ENCODE data around the gene FBXL7.

The FBXL7 gene

GRCh38 chr5:15480436-15480835 lies 19.5 kb upstream of the FBXL7 start:
- H3K27ac ChIP-seq (ENCODE audit: low read length): no peak overlapping the region
- no peaks in the 10 kb centered on the region for H3K27me3 ChIP-seq (ENCODE audit: control insufficient read depth, insufficient read depth, low read length)
- H3K4me1 ChIP-seq (ENCODE audit: control insufficient read depth, low read depth, low read length): no peaks in the 10 kb centered on the region
- H3K4me3 ChIP-seq (ENCODE audit: low read length): no peak overlapping the region
- no peak overlapping the region for H3K9ac ChIP-seq (ENCODE audit: low read length)
- no peaks in the 10 kb centered on the region for H3K36me3 ChIP-seq (ENCODE audit: control insufficient read depth, low read depth, low read length)
- H3K9me3 ChIP-seq (ENCODE audit: control insufficient read depth, low read depth, low read length): no peaks in the 10 kb centered on the region

GRCh38 chr5:15483351-15484097 lies 16.5 kb upstream of the FBXL7 start:
- H3K9ac ChIP-seq (ENCODE audit: low read length): no peak overlapping the region
- H3K27me3 ChIP-seq (ENCODE audit: control insufficient read depth, insufficient read depth, low read length): no peaks in the 10 kb centered on the region
- H3K4me1 ChIP-seq (ENCODE audit: control insufficient read depth, low read depth, low read length): no peaks in the 10 kb centered on the region
- no peak overlapping the region for H3K4me3 ChIP-seq (ENCODE audit: low read length)
- no peaks in the 10 kb centered on the region for H3K9me3 ChIP-seq (ENCODE audit: control insufficient read depth, low read depth, low read length)
- no peaks in the 10 kb centered on the region for H3K36me3 ChIP-seq (ENCODE audit: control insufficient read depth, low read depth, low read length)
- H3K27ac ChIP-seq (ENCODE audit: low read length): no peak overlapping the region

- H3K27me3 ChIP-seq (ENCODE audit: control insufficient read depth, insufficient read depth, low read length): no peaks in the 10 kb centered on the region
- H3K36me3 ChIP-seq (ENCODE audit: control insufficient read depth, low read depth, low read length): no peaks in the 10 kb centered on the region
Observed at GRCh38 chr5:15487228-15487627, 12.8 kb upstream of the FBXL7 start.

GRCh38 chr5:15489571-15490235 lies 10.3 kb upstream of the FBXL7 start:
- Histone ChIP-seq H3K27ac (ENCODE audit: low read length) (no peak overlapping the region), H3K4me1 (ENCODE audit: control insufficient read depth, low read depth, low read length) (no peaks in the 10 kb centered on the region), H3K4me3 (ENCODE audit: low read length) (no peak overlapping the region), H3K9me3 (ENCODE audit: control insufficient read depth, low read depth, low read length) (no peaks in the 10 kb centered on the region), H3K27me3 (ENCODE audit: control insufficient read depth, insufficient read depth, low read length) (no peaks in the 10 kb centered on the region), H3K9ac (ENCODE audit: low read length) (no peak overlapping the region), H3K36me3 (ENCODE audit: control insufficient read depth, low read depth, low read length) (no peaks in the 10 kb centered on the region)

More at GRCh38 chr5:15487228-15487627, 12.8 kb upstream of the FBXL7 start:
- H3K27ac ChIP-seq (ENCODE audit: low read length): no peak overlapping the region
- no peak overlapping the region for H3K9ac ChIP-seq (ENCODE audit: low read length)
- H3K4me3 ChIP-seq (ENCODE audit: low read length): no peak overlapping the region
- no peaks in the 10 kb centered on the region for H3K4me1 ChIP-seq (ENCODE audit: control insufficient read depth, low read depth, low read length)
- no peaks in the 10 kb centered on the region for H3K9me3 ChIP-seq (ENCODE audit: control insufficient read depth, low read depth, low read length)

GRCh38 chr5:15492545-15492944 lies 7.4 kb upstream of the FBXL7 start:
- Histone ChIP-seq H3K27me3 (ENCODE audit: control insufficient read depth, insufficient read depth, low read length) (no peaks in the 10 kb centered on the region), H3K27ac (ENCODE audit: low read length) (no peak overlapping the region), H3K4me1 (ENCODE audit: control insufficient read depth, low read depth, low read length) (no peaks in the 10 kb centered on the region), H3K9ac (ENCODE audit: low read length) (no peak overlapping the region), H3K36me3 (ENCODE audit: control insufficient read depth, low read depth, low read length) (no peaks in the 10 kb centered on the region), H3K9me3 (ENCODE audit: control insufficient read depth, low read depth, low read length) (no peaks in the 10 kb centered on the region), H3K4me3 (ENCODE audit: low read length) (no peak overlapping the region)

- H3K9ac ChIP-seq (ENCODE audit: low read length): no peak overlapping the region
- H3K36me3 ChIP-seq (ENCODE audit: control insufficient read depth, low read depth, low read length): no peaks in the 10 kb centered on the region
- H3K4me3 ChIP-seq (ENCODE audit: low read length): no peak overlapping the region
- H3K27ac ChIP-seq (ENCODE audit: low read length): no peak overlapping the region
- H3K27me3 ChIP-seq (ENCODE audit: control insufficient read depth, insufficient read depth, low read length): no peaks in the 10 kb centered on the region
- H3K4me1 ChIP-seq (ENCODE audit: control insufficient read depth, low read depth, low read length): peaks cover 2% of the 10 kb centered on the region
- H3K9me3 ChIP-seq (ENCODE audit: control insufficient read depth, low read depth, low read length): no peaks in the 10 kb centered on the region
Observed at GRCh38 chr5:15493501-15493900, 6.5 kb upstream of the FBXL7 start.

- H3K27me3 ChIP-seq (ENCODE audit: control insufficient read depth, insufficient read depth, low read length): no peaks in the 10 kb centered on the region
- peaks cover 7% of the 10 kb centered on the region for H3K4me1 ChIP-seq (ENCODE audit: control insufficient read depth, low read depth, low read length)
- H3K36me3 ChIP-seq (ENCODE audit: control insufficient read depth, low read depth, low read length): no peaks in the 10 kb centered on the region
- H3K9ac ChIP-seq (ENCODE audit: low read length): no peak overlapping the region
- no peak overlapping the region for H3K4me3 ChIP-seq (ENCODE audit: low read length)
- H3K27ac ChIP-seq (ENCODE audit: low read length): no peak overlapping the region
- H3K9me3 ChIP-seq (ENCODE audit: control insufficient read depth, low read depth, low read length): no peaks in the 10 kb centered on the region
Observed at GRCh38 chr5:15495026-15495425, 5.0 kb upstream of the FBXL7 start.

- Histone ChIP-seq H3K4me1 (ENCODE audit: control insufficient read depth, low read depth, low read length) (peaks cover 10% of the 10 kb centered on the region), H3K9ac (ENCODE audit: low read length) (no peak overlapping the region), H3K36me3 (ENCODE audit: control insufficient read depth, low read depth, low read length) (no peaks in the 10 kb centered on the region), H3K27ac (ENCODE audit: low read length) (no peak overlapping the region), H3K9me3 (ENCODE audit: control insufficient read depth, low read depth, low read length) (no peaks in the 10 kb centered on the region), H3K27me3 (ENCODE audit: control insufficient read depth, insufficient read depth, low read length) (peaks cover 7% of the 10 kb centered on the region), H3K4me3 (ENCODE audit: low read length) (no peak overlapping the region)
Observed at GRCh38 chr5:15496886-15497285, 3.1 kb upstream of the FBXL7 start.

GRCh38 chr5:15500325-15501001 lies 483 bp downstream of the FBXL7 start:
- Histone ChIP-seq H3K27ac (ENCODE audit: low read length) (no peak overlapping the region), H3K4me3 (ENCODE audit: low read length) (peak overlapping the region; percentile 85), H3K27me3 (ENCODE audit: control insufficient read depth, insufficient read depth, low read length) (peaks cover 7% of the 10 kb centered on the region), H3K4me1 (ENCODE audit: control insufficient read depth, low read depth, low read length) (peaks cover 10% of the 10 kb centered on the region), H3K36me3 (ENCODE audit: control insufficient read depth, low read depth, low read length) (no peaks in the 10 kb centered on the region), H3K9me3 (ENCODE audit: control insufficient read depth, low read depth, low read length) (no peaks in the 10 kb centered on the region), H3K9ac (ENCODE audit: low read length) (peak overlapping the region; percentile 21)

GRCh38 chr5:15501091-15501791 lies 1.3 kb downstream of the FBXL7 start:
- Histone ChIP-seq H3K27ac (ENCODE audit: low read length) (no peak overlapping the region), H3K9ac (ENCODE audit: low read length) (peak overlapping the region; percentile 21), H3K36me3 (ENCODE audit: control insufficient read depth, low read depth, low read length) (no peaks in the 10 kb centered on the region), H3K9me3 (ENCODE audit: control insufficient read depth, low read depth, low read length) (no peaks in the 10 kb centered on the region), H3K4me1 (ENCODE audit: control insufficient read depth, low read depth, low read length) (peaks cover 10% of the 10 kb centered on the region), H3K4me3 (ENCODE audit: low read length) (peak overlapping the region; percentile 85), H3K27me3 (ENCODE audit: control insufficient read depth, insufficient read depth, low read length) (peaks cover 7% of the 10 kb centered on the region)

- Histone ChIP-seq H3K4me1 (ENCODE audit: control insufficient read depth, low read depth, low read length) (peaks cover 10% of the 10 kb centered on the region), H3K9ac (ENCODE audit: low read length) (no peak overlapping the region), H3K27ac (ENCODE audit: low read length) (no peak overlapping the region), H3K27me3 (ENCODE audit: control insufficient read depth, insufficient read depth, low read length) (peaks cover 7% of the 10 kb centered on the region), H3K36me3 (ENCODE audit: control insufficient read depth, low read depth, low read length) (no peaks in the 10 kb centered on the region), H3K4me3 (ENCODE audit: low read length) (no peak overlapping the region), H3K9me3 (ENCODE audit: control insufficient read depth, low read depth, low read length) (no peaks in the 10 kb centered on the region)
Observed at GRCh38 chr5:15502208-15502607, 2.2 kb downstream of the FBXL7 start.

All from iPS-18a (cell line).